Stimulated activated CD4-positive, alpha-beta T cell treated with anti-CD3 and anti-CD28 coated beads, Interleukin-1b, Interleukin-23, amount 100 ng/mL, for 1 hour (primary cell): ENCODE data around the gene LSM7.

Experiments used
- DNase-seq, 2 donors: peaks; one replicate each; pipeline ENCODE4 v3.0.0-alpha.2; 2020; ENCODE audit warnings: low read depth in 2 of 2

The LSM7 gene

DNA sequence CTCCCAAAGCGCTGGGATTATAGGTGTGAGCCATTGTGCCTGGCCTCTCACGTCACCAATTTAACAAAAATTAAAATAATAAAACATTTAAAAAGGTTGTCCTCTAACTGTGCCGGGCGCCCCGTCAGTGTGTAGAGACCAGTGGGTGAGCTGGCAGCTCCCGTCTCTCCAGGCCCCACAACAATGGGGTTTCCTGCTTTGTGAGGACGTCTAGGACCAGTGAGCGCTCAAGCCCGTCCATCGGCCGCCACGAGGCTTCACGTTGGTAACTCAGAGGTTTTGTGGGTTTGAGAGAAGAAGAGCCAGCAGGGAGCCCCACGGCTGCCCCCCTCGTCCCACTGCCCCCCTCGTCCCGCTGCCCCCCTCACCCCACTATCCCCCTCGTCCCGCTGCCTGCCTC, 4.7 kb downstream of the LSM7 start:
- DNase-seq, result no peak

DNA sequence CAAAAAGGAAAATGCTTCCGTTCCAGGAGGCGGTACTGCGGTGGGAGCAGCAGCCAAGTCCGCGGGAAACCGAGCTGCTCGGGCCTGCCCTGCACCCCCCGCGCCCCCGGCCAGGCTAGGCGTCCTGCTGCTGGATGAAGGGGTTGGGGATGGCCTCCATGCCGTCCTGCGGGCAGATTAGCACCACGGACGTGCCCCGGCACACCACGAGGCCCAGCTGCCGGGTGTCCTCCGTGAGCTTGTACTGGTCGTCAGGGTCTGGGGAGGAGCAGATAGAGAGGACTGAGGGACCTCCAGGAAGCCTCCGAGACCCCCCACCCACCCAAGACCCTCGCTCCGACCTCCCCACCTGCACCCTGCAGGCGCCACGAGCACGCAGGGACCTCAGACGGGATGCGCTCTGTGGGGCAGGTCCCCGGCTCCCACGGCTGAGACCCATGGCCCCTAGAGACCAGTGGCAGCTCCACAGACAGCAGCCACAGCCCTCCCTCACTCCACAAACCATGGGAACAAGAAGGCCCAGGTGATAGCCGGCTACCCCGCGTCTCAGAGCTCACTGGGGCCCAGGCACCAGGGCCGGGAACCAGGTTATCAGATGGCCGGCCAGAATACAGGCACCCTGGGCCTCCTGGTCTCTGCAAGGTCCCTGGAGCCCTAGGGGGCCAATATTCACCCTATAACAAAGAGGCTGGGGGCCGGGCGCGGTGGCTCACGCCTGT, 6.7 kb downstream of the LSM7 start:
- no peak for DNase-seq

GRCh38 chr19:2320939-2321338, 7.4 kb downstream of the LSM7 start:
- DNase-seq, result no peak

- no peak for DNase-seq
Observed at GRCh38 chr19:2320049-2320448, 8.3 kb downstream of the LSM7 start.

- no peak for DNase-seq
Observed at GRCh38 chr19:2319551-2319950, 8.8 kb downstream of the LSM7 start.

DNA sequence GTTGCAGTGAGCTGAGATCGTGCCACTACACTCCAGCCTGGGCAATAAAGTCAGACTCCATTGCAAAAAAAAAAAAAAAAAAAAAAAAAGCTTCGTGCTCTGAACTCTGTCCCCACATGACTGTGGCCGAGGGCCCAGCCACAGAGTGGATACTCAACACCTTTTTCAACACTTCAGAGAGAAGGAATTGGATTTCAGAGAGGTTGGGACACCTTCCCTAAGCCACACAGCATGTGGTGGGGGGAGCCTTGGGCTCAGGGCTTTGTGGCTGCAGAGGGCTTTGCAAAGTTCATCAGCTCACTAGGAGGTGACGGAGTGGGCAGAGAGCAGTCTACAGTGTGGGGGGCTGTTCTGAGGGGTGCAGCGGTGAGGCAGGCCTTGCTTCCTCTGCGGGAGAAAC, 9.5 kb downstream of the LSM7 start:
- no peak for DNase-seq

DNA sequence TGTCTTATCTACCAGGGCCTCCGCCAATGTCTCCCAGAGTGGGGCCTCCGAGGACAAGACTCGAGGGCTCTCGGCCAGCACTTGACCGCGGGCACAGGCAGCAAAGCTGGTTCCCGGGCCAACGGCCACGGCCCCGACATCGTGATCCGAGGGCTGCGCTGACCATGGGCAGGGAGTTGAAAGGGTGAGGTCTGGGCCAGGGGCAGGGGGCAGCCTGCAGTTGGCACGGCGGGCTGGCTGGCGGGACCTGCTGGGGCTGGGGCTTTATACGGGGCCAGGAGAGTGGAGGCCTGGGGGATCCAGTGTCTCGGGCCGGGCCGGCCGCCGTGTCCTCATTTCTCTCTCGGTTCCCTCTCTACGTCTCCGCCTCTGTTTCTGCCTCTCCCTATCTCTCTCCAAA, 10.6 kb downstream of the LSM7 start:
- DNase-seq, result no peak

GRCh38 chr19:2317300-2317699, 11.1 kb downstream of the LSM7 start:
- no peak for DNase-seq

DNA sequence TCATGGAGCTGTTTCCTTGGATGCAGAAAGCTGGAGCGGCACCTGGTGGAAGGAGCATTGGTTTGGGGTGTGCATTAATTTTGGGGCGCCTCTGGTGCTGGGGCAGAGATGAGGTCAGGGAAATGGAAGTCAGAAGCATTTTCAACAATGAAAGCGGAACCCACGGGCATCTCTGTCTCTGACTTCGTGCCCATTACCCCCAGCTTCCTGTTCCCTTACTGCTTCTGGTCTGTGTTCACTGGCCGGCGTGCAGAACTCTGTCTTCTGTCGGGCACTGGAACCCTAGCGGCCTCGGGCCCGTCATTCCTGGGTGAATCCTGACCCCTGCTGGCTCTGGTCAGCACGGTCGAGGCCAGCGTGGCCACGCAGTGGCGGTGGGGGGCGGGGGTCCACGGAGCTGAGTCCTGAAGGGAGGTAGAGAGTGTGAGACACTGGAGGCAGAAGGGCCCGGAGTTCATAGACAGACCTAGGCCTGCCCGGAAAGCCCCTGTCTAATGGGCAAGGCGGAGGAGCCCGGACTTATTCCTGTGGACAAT, 12.5 kb downstream of the LSM7 start:
- DNase-seq, result no peak

DNA sequence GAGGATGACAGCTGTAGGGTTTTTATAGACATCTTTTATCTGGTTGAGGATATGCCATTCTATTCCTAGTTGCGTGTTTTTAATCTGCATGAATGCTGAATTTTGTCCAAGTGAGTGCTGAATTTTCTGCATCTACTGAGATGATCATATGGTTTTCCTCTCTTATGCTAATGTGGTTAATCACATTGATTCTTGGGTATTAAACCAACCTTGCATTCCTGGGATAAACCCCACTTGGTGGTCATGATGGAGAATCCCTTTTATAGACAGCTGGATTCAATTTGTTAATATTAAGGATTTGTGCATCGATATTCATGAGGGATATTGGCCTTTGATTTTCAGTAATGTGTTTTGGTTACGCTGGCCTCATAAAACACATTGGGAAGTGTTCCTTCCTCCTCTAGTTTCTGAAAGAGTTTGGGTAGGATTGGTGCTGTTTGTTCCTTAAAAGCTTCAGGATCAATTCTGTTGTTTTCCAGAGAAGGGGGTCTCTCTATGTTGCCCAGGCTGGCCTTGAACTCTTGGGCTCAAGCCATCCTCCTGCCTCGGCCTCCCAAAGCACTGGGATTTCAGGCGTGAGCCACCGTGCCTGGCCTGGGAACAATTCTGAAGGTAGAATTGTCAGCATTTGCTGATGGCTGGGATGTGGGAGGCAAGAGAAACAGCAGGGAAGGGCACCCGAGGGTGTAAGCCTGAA, 13.1 kb downstream of the LSM7 start:
- DNase-seq, result no peak

- DNase-seq, result no peak
Observed at GRCh38 chr19:2312820-2313501, 15.4 kb downstream of the LSM7 start.

DNA sequence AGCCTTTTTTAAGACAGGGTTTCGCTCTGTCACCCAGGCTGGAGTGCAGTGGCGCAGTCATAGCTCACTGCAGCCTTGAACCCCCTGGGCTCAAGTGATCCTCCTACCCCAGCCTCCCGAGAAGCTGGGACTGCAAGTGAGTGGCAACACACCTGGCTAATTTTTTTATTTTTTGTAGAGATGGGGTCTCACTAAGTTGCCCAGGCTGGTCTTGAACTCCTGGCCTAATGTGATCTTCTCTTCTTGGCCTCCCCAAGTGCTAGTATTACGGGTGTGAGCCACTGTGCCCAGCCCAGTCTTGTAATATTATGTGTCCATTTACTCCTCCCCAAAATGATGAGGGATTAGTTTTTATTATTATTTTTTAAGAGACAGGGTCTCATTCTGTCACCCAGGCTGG, 17.3 kb downstream of the LSM7 start:
- DNase-seq, result no peak

DNA sequence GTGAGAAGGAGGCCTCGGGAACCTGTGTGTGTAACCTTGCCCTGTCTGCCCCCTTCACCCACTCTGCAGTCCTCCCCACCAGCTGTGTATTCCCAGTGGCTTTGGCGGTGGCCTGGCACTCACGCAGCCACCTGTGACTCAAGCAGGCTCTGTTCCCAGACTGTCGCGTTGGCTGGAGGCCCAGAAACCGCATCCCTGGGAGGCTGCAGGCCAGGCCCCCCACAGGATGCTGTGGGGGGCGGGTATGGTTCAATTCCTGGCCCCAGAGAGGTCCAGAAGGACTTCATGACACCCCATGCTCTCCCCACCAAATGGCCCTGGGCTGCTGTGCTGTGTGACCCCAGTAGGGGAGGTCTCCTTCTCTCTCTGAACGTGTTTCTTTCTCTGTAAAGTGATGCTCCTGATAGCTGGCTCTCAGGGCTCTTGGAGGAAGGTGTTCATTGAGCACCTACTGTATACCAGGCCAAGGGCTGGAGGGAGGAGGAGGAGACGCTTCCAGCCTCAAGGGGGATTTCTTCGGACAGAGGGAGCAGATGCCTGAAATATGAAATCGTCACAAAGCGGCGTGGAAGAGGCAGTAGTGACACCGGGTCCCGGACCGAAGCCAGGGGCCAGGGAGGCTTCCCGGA, 18.5 kb downstream of the LSM7 start:
- DNase-seq, result no peak

DNA sequence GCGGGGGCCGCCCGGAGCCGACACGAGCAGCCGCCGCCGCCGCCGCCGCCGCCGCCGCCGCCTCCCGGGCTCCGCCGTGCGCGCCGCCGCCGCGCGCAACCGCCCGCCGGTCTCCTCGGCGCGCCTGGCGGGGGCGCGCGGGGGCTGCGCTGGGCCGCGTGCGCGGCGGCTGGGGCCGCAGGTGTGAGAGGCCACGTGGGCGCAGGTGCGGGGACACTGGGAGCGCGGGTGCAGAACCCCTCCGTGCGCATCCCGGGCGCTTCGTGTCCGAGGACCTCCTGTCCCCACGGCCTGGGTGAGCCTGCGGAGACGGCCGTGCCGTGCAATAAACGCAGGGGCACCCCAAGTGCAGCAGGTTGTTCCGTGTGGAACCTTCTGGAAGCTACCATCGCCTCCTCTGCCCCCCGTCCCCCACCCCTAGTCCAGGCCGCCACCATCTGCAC, 20.3 kb downstream of the LSM7 start, which contains the start of gene LINGO3:
Gene LINGO3 (minus strand): TSS at position 41 of the 443 bp plus-strand sequence. CDS start 16,378 bp downstream, outside the sequence.
- no peak for DNase-seq

- DNase-seq, result no peak
Observed at GRCh38 chr19:2307518-2308012, 20.8 kb downstream of the LSM7 start.

- no peak for DNase-seq
Observed at GRCh38 chr19:2306971-2307370, 21.4 kb downstream of the LSM7 start.

GRCh38 chr19:2306281-2306806, 22.0 kb downstream of the LSM7 start:
- DNase-seq, result no peak

DNA sequence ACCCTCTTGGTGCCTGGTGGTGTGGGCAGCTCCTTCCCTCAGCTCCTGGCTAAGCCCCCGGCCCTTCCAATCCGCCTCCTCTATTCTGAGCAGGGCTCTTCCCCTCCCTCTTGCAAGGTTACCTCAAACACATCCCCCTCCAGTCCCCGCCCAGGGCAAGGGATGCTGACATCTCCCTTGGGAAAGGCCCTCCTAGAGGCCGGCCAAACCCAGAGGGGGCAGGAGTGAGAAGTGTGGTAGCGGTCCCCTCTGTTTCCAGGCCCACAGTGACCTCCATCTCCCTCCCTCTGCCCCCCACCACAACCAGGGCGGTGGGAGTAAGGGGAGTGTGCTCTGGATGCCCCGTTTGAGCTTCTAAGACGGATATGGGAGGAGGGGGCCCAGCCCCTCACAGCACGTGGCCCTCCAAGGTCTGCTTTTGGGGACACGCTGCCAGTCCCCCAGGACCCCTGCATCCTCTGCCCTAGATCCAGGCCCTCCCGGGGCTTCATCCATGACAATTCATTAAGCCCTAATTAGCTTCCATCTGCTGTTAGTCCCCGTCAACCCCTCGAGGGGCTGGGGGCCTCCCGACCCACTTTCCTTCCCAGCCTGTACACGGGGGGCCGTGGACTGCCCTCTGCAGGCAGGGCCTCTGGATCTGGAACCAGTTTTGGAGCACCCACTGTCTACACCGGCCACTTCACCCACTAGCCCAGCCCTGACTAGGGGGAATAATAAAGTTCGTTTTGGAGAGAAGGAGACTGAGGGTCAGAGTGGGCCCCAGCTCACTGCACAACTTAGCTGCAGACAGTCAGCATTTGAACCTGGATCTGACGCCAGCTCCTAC, 22.7 kb downstream of the LSM7 start:
- DNase-seq, result no peak

GRCh38 chr19:2303211-2303798, 25.1 kb downstream of the LSM7 start:
- no peak for DNase-seq
